ENCODE results near the gene RAB27B. TPM values are rescaled to one million over a fixed set of nuclear protein-coding genes. Genes with fewer than 3 reads are reported as not detected.

Gene RAB27B
- total and polyA plus RNA-seq, 10 donors, result 0.26 to 6.6 (median 3.4) TPM

GRCh38 chr18:54871231-54871630 lies 43.0 kb downstream of the RAB27B start:
- TF ChIP-seq CTCF (IDR thresholded peaks at IDR 0.05 in 8 of 11, conservative IDR thresholded peaks at IDR 0.05 in 3 of 11) (no peak), POLR2A (IDR thresholded peaks at IDR 0.05) (no peak), POLR2AphosphoS5 (IDR thresholded peaks at IDR 0.05) (no peak)
- intact Hi-C loops (cut with DNase I; ENCODE audit: low total_unique reads), result no loop called here
- H3K4me1 ChIP-seq, result no peaks in the 10 kb centered on the region
- H3K9me3 ChIP-seq, result no peaks in the 10 kb centered on the region
- H3K36me3 ChIP-seq, result no peaks in the 10 kb centered on the region
- no peak overlapping the region for H3K27ac ChIP-seq
- no peaks in the 10 kb centered on the region for H3K27me3 ChIP-seq (replicated peaks in 1 of 7)
- no peak for DNase-seq
- no peak overlapping the region for H3K4me3 ChIP-seq
- 50 to 73% (median 70%) methylated on average over 6 of the region's 6 CpGs for WGBS, 5 donors

GRCh38 chr18:54872681-54873080 lies 44.4 kb downstream of the RAB27B start:
- no peak for TF ChIP-seq POLR2A (IDR thresholded peaks at IDR 0.05)
- TF ChIP-seq CTCF (IDR thresholded peaks at IDR 0.05 in 8 of 11, conservative IDR thresholded peaks at IDR 0.05 in 3 of 11), result no peak
- no peak for TF ChIP-seq POLR2AphosphoS5 (IDR thresholded peaks at IDR 0.05)
- intact Hi-C loops (cut with DNase I; ENCODE audit: low total_unique reads), result no loop called here
- no peaks in the 10 kb centered on the region for H3K4me1 ChIP-seq
- no peak overlapping the region for H3K27ac ChIP-seq
- H3K36me3 ChIP-seq, result no peaks in the 10 kb centered on the region
- 70 to 89% (median 89%) methylated on average over 1 of the region's 1 CpG for WGBS, 5 donors
- DNase-seq, result no peak
- H3K9me3 ChIP-seq, result no peaks in the 10 kb centered on the region
- no peak overlapping the region for H3K4me3 ChIP-seq
- H3K27me3 ChIP-seq (replicated peaks in 1 of 7), result no peaks in the 10 kb centered on the region

GRCh38 chr18:54873884-54874255 lies 45.6 kb downstream of the RAB27B start:
- no peak overlapping the region for H3K27ac ChIP-seq
- no peak for TF ChIP-seq CTCF (IDR thresholded peaks at IDR 0.05 in 8 of 11, conservative IDR thresholded peaks at IDR 0.05 in 3 of 11)
- no peak for TF ChIP-seq POLR2A (IDR thresholded peaks at IDR 0.05)
- TF ChIP-seq POLR2AphosphoS5 (IDR thresholded peaks at IDR 0.05), result no peak
- 64 to 89% (median 73%) methylated on average over 2 of the region's 2 CpGs for WGBS, 5 donors
- no peaks in the 10 kb centered on the region for H3K9me3 ChIP-seq
- no peak overlapping the region for H3K4me3 ChIP-seq
- no peaks in the 10 kb centered on the region for H3K27me3 ChIP-seq (replicated peaks in 1 of 7)
- no peaks in the 10 kb centered on the region for H3K4me1 ChIP-seq
- intact Hi-C loops (cut with DNase I; ENCODE audit: low total_unique reads), result no loop called here
- no peak for DNase-seq
- H3K36me3 ChIP-seq, result no peaks in the 10 kb centered on the region

GRCh38 chr18:54875063-54875462 lies 46.8 kb downstream of the RAB27B start:
- Histone ChIP-seq H3K9me3 (no peaks in the 10 kb centered on the region), H3K27ac (no peak overlapping the region), H3K4me1 (no peaks in the 10 kb centered on the region), H3K27me3 (replicated peaks in 1 of 7) (no peaks in the 10 kb centered on the region), H3K4me3 (no peak overlapping the region), H3K36me3 (no peaks in the 10 kb centered on the region)
- intact Hi-C loops (cut with DNase I; ENCODE audit: low total_unique reads), result no loop called here
- no peak for DNase-seq
- WGBS, 5 donors, result 72 to 96% (median 79%) methylated on average over 3 of the region's 3 CpGs
- TF ChIP-seq POLR2A (IDR thresholded peaks at IDR 0.05), result no peak
- TF ChIP-seq POLR2AphosphoS5 (IDR thresholded peaks at IDR 0.05), result no peak
- no peak for TF ChIP-seq CTCF (IDR thresholded peaks at IDR 0.05 in 8 of 11, conservative IDR thresholded peaks at IDR 0.05 in 3 of 11)
